ENCODE data around the gene LIN7C. TPM values are rescaled to one million over a fixed set of nuclear protein-coding genes. Genes with fewer than 3 reads are reported as not detected.
"Not testable (repeated sequence)": the region's sequence is repeated elsewhere in the genome, so short reads cannot be mapped to it uniquely, and the experiment has no call there.

Gene LIN7C
- total and polyA plus RNA-seq, 5 donors, result 7.6 to 25.2 (median 18.9) TPM

GRCh38 chr11:27460158-27460978 is 46.2 kb downstream of the LIN7C start:
- H3K9me3 ChIP-seq (ENCODE audit: control insufficient read depth, low read length), result no peaks in the 10 kb centered on the region
- H3K4me1 ChIP-seq (ENCODE audit: control insufficient read depth, insufficient read depth, low read length), result peaks cover 5% of the 10 kb centered on the region
- intact Hi-C loops (cut with DNase I), result loop anchor here in 2 of 4 donors (10.0 kb wide), 1 partner anchor 66 kb away; no protein-coding TSS in a partner anchor
- H3K27me3 ChIP-seq (ENCODE audit: control insufficient read depth, insufficient read depth), result no peaks in the 10 kb centered on the region
- DNase-seq (no peak), ATAC-seq (no peak)
- 82% methylated on average over 5 of the region's 5 CpGs for WGBS
- no peak overlapping the region for H3K27ac ChIP-seq (ENCODE audit: low read length)
- H3K4me3 ChIP-seq (ENCODE audit: low read length), result no peak overlapping the region

GRCh38 chr11:27459191-27459590 is 47.4 kb downstream of the LIN7C start:
- Histone ChIP-seq H3K4me1 (ENCODE audit: control insufficient read depth, insufficient read depth, low read length) (peaks cover 4% of the 10 kb centered on the region), H3K27ac (ENCODE audit: low read length) (no peak overlapping the region), H3K4me3 (ENCODE audit: low read length) (no peak overlapping the region), H3K27me3 (ENCODE audit: control insufficient read depth, insufficient read depth) (no peaks in the 10 kb centered on the region), H3K9me3 (ENCODE audit: control insufficient read depth, low read length) (no peaks in the 10 kb centered on the region)
- 84% methylated on average over 6 of the region's 6 CpGs for WGBS
- ATAC-seq (no peak), DNase-seq (no peak)
- intact Hi-C loops (cut with DNase I), result no loop called here

GRCh38 chr11:27458182-27458581 is 48.4 kb downstream of the LIN7C start:
- Histone ChIP-seq H3K4me1 (ENCODE audit: control insufficient read depth, insufficient read depth, low read length) (peaks cover 4% of the 10 kb centered on the region), H3K9me3 (ENCODE audit: control insufficient read depth, low read length) (no peaks in the 10 kb centered on the region), H3K27ac (ENCODE audit: low read length) (no peak overlapping the region), H3K4me3 (ENCODE audit: low read length) (no peak overlapping the region), H3K27me3 (ENCODE audit: control insufficient read depth, insufficient read depth) (no peaks in the 10 kb centered on the region)
- ATAC-seq (no peak), DNase-seq (no peak)
- intact Hi-C loops (cut with DNase I), result no loop called here
- WGBS, result 96% methylated on average over 2 of the region's 2 CpGs

- peaks cover 2% of the 10 kb centered on the region for H3K4me1 ChIP-seq (ENCODE audit: control insufficient read depth, insufficient read depth, low read length)
- H3K4me3 ChIP-seq (ENCODE audit: low read length), result no peak overlapping the region
- ATAC-seq, result no peak
- no peaks in the 10 kb centered on the region for H3K9me3 ChIP-seq (ENCODE audit: control insufficient read depth, low read length)
- H3K27me3 ChIP-seq (ENCODE audit: control insufficient read depth, insufficient read depth), result no peaks in the 10 kb centered on the region
- intact Hi-C loops (cut with DNase I), result no loop called here
- no peak for DNase-seq
- H3K27ac ChIP-seq (ENCODE audit: low read length), result no peak overlapping the region
Observed at GRCh38 chr11:27456795-27457329, 49.7 kb downstream of the LIN7C start.

GRCh38 chr11:27456140-27456794 is 50.3 kb downstream of the LIN7C start:
- 68% methylated on average over 2 of the region's 2 CpGs for WGBS
- peaks cover 2% of the 10 kb centered on the region for H3K4me1 ChIP-seq (ENCODE audit: control insufficient read depth, insufficient read depth, low read length)
- intact Hi-C loops (cut with DNase I), result no loop called here
- no peaks in the 10 kb centered on the region for H3K9me3 ChIP-seq (ENCODE audit: control insufficient read depth, low read length)
- DNase-seq, result no peak
- no peak overlapping the region for H3K27ac ChIP-seq (ENCODE audit: low read length)
- no peaks in the 10 kb centered on the region for H3K27me3 ChIP-seq (ENCODE audit: control insufficient read depth, insufficient read depth)
- ATAC-seq, result peak in 1 of 2 donors; percentile 20
- H3K4me3 ChIP-seq (ENCODE audit: low read length), result no peak overlapping the region

- no peaks in the 10 kb centered on the region for H3K9me3 ChIP-seq (ENCODE audit: control insufficient read depth, low read length)
- peaks cover 4% of the 10 kb centered on the region for H3K4me1 ChIP-seq (ENCODE audit: control insufficient read depth, insufficient read depth, low read length)
- H3K4me3 ChIP-seq (ENCODE audit: low read length), result no peak overlapping the region
- ATAC-seq (no peak), DNase-seq (no peak)
- intact Hi-C loops (cut with DNase I), result no loop called here
- H3K27me3 ChIP-seq (ENCODE audit: control insufficient read depth, insufficient read depth), result no peaks in the 10 kb centered on the region
- no peak overlapping the region for H3K27ac ChIP-seq (ENCODE audit: low read length)
- 93% methylated on average over 4 of the region's 4 CpGs for WGBS
Observed at GRCh38 chr11:27455667-27456066, 50.9 kb downstream of the LIN7C start.

GRCh38 chr11:27453701-27454100 is 52.9 kb downstream of the LIN7C start:
- WGBS, result 48% methylated on average over 1 of the region's 1 CpG
- H3K9me3 ChIP-seq (ENCODE audit: control insufficient read depth, low read length), result no peaks in the 10 kb centered on the region
- DNase-seq (no peak), ATAC-seq (no peak)
- H3K27me3 ChIP-seq (ENCODE audit: control insufficient read depth, insufficient read depth), result no peaks in the 10 kb centered on the region
- intact Hi-C loops (cut with DNase I), result no loop called here
- peaks cover 1% of the 10 kb centered on the region for H3K4me1 ChIP-seq (ENCODE audit: control insufficient read depth, insufficient read depth, low read length)
- H3K27ac ChIP-seq (ENCODE audit: low read length), result no peak overlapping the region
- no peak overlapping the region for H3K4me3 ChIP-seq (ENCODE audit: low read length)

- intact Hi-C loops (cut with DNase I), result no loop called here
- H3K4me1 ChIP-seq (ENCODE audit: control insufficient read depth, insufficient read depth, low read length), result peaks cover 1% of the 10 kb centered on the region
- H3K4me3 ChIP-seq (ENCODE audit: low read length), result no peak overlapping the region
- H3K9me3 ChIP-seq (ENCODE audit: control insufficient read depth, low read length), result no peaks in the 10 kb centered on the region
- DNase-seq, result no peak
- peak in 1 of 2 donors; percentile 41 for ATAC-seq
- no peak overlapping the region for H3K27ac ChIP-seq (ENCODE audit: low read length)
- H3K27me3 ChIP-seq (ENCODE audit: control insufficient read depth, insufficient read depth), result no peaks in the 10 kb centered on the region
- 89% methylated on average over 3 of the region's 3 CpGs for WGBS
Observed at GRCh38 chr11:27452147-27452546, 54.4 kb downstream of the LIN7C start.

- Histone ChIP-seq H3K4me3 (ENCODE audit: low read length) (no peak overlapping the region), H3K4me1 (ENCODE audit: control insufficient read depth, insufficient read depth, low read length) (peaks cover 1% of the 10 kb centered on the region), H3K9me3 (ENCODE audit: control insufficient read depth, low read length) (no peaks in the 10 kb centered on the region), H3K27me3 (ENCODE audit: control insufficient read depth, insufficient read depth) (no peaks in the 10 kb centered on the region), H3K27ac (ENCODE audit: low read length) (no peak overlapping the region)
- ATAC-seq (peak; percentile 50 to 64), DNase-seq (no peak)
- intact Hi-C loops (cut with DNase I), result no loop called here
- WGBS, result 86% methylated on average over 1 of the region's 1 CpG
Observed at GRCh38 chr11:27451244-27451965, 55.2 kb downstream of the LIN7C start.

- H3K9me3 ChIP-seq (ENCODE audit: control insufficient read depth, low read length); intact Hi-C loops (cut with DNase I): not testable (repeated sequence)
Observed at GRCh38 chr11:27448184-27448540, 58.4 kb downstream of the LIN7C start.

More at GRCh38 chr11:27448184-27448540, 58.4 kb downstream of the LIN7C start:
- not testable (repeated sequence) for H3K27ac ChIP-seq (ENCODE audit: low read length); H3K27me3 ChIP-seq (ENCODE audit: control insufficient read depth, insufficient read depth); ATAC-seq; H3K4me3 ChIP-seq (ENCODE audit: low read length)
- H3K4me1 ChIP-seq (ENCODE audit: control insufficient read depth, insufficient read depth, low read length), result peaks cover 11% of the 10 kb centered on the region
- 98% methylated on average over 5 of the region's 5 CpGs for WGBS
- peak in 1 of 3 donors; percentile 61 for DNase-seq
